ENCODE data around the gene DCTD. TPM values are rescaled to one million over a fixed set of nuclear protein-coding genes. Genes with fewer than 3 reads are reported as not detected.

Gene DCTD
- total and polyA plus RNA-seq, 7 donors: 30.5 to 63.4 (median 47.3) TPM

- Histone ChIP-seq H3K36me3 (ENCODE audit: insufficient read depth in 1 of 2, low read depth in 1 of 2) (no peaks in the 10 kb centered on the region), H3K27ac (no peak overlapping the region), H3K27me3 (ENCODE audit: insufficient read depth in 3 of 3, low read length in 2 of 3) (no peaks in the 10 kb centered on the region), H3K4me3 (no peak overlapping the region), H3K9me3 (peaks cover 8% of the 10 kb centered on the region), H3K4me1 (no peaks in the 10 kb centered on the region)
- DNase-seq: no peak
- TF ChIP-seq, protein P1, sequence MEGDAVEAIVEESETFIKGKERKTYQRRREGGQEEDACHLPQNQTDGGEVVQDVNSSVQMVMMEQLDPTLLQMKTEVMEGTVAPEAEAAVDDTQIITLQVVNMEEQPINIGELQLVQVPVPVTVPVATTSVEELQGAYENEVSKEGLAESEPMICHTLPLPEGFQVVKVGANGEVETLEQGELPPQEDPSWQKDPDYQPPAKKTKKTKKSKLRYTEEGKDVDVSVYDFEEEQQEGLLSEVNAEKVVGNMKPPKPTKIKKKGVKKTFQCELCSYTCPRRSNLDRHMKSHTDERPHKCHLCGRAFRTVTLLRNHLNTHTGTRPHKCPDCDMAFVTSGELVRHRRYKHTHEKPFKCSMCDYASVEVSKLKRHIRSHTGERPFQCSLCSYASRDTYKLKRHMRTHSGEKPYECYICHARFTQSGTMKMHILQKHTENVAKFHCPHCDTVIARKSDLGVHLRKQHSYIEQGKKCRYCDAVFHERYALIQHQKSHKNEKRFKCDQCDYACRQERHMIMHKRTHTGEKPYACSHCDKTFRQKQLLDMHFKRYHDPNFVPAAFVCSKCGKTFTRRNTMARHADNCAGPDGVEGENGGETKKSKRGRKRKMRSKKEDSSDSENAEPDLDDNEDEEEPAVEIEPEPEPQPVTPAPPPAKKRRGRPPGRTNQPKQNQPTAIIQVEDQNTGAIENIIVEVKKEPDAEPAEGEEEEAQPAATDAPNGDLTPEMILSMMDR (IDR thresholded peaks at IDR 0.05): no peak
- no peak for ATAC-seq
- intact Hi-C loops (cut with DNase I): no loop called here
- 69 to 72% (median 71%) methylated on average over 15 of the region's 15 CpGs for WGBS, 3 donors
Observed at GRCh38 chr4:182853731-182854330, 63.4 kb downstream of the DCTD start.

DNA sequence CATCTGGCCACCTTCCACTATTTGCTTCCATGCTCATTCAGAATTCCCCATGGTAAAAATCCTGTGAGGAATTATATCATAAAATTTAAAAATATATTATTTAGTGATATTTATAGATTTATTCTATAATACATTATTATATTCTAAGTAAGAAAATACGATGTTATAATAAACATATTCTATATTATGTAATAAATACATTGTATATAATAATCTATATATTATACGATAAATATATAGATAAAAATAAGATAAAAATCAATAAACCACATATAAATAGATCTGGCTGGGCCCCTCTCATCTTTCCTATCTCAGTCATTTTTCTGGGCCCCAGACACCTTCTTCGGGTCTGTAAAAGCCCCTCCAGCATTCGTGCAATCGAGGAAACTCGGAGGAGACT is 68.5 kb downstream of the DCTD start:
- H3K9me3 ChIP-seq: peaks cover 5% of the 10 kb centered on the region
- intact Hi-C loops (cut with DNase I): no loop called here
- H3K27me3 ChIP-seq (ENCODE audit: insufficient read depth in 3 of 3, low read length in 2 of 3): no peaks in the 10 kb centered on the region
- TF ChIP-seq, protein P1 (IDR thresholded peaks at IDR 0.05): no peak
- ATAC-seq (no peak), DNase-seq (no peak)
- WGBS, 3 donors: 91 to 97% (median 94%) methylated on average over 6 of the region's 6 CpGs
- H3K27ac ChIP-seq: no peak overlapping the region
- no peaks in the 10 kb centered on the region for H3K4me1 ChIP-seq
- H3K36me3 ChIP-seq (ENCODE audit: insufficient read depth in 1 of 2, low read depth in 1 of 2): no peaks in the 10 kb centered on the region
- H3K4me3 ChIP-seq: no peak overlapping the region

- TF ChIP-seq, protein P1 (IDR thresholded peaks at IDR 0.05): no peak
- no peaks in the 10 kb centered on the region for H3K4me1 ChIP-seq
- DNase-seq: no peak
- no peak overlapping the region for H3K4me3 ChIP-seq
- ATAC-seq: no peak
- no peaks in the 10 kb centered on the region for H3K9me3 ChIP-seq
- H3K36me3 ChIP-seq (ENCODE audit: insufficient read depth in 1 of 2, low read depth in 1 of 2): no peaks in the 10 kb centered on the region
- WGBS, 3 donors: 85 to 91% (median 87%) methylated on average over 27 of the region's 27 CpGs
- intact Hi-C loops (cut with DNase I): no loop called here
- no peak overlapping the region for H3K27ac ChIP-seq
- H3K27me3 ChIP-seq (ENCODE audit: insufficient read depth in 3 of 3, low read length in 2 of 3): no peaks in the 10 kb centered on the region
Observed at GRCh38 chr4:182847576-182848450, 69.4 kb downstream of the DCTD start.

- WGBS, 3 donors: 93 to 94% (median 94%) methylated on average over 8 of the region's 8 CpGs
- no peak for DNase-seq
- Histone ChIP-seq H3K4me1 (no peaks in the 10 kb centered on the region), H3K27ac (no peak overlapping the region), H3K36me3 (ENCODE audit: insufficient read depth in 1 of 2, low read depth in 1 of 2) (no peaks in the 10 kb centered on the region), H3K27me3 (ENCODE audit: insufficient read depth in 3 of 3, low read length in 2 of 3) (no peaks in the 10 kb centered on the region), H3K9me3 (no peaks in the 10 kb centered on the region), H3K4me3 (no peak overlapping the region)
- intact Hi-C loops (cut with DNase I): no loop called here
- ATAC-seq: no peak
- TF ChIP-seq, protein P1 (IDR thresholded peaks at IDR 0.05): no peak
Observed at GRCh38 chr4:182846036-182846435, 71.2 kb downstream of the DCTD start.

All from psoas muscle (tissue), 8 donors.